Measurements from ENCODE around the gene KCNMA1. TPM values are rescaled to one million over a fixed set of nuclear protein-coding genes. Genes with fewer than 3 reads are reported as not detected.

Gene KCNMA1
- total RNA-seq, 1 donor from 2014 or later: 94.3 TPM

- H3K27me3 ChIP-seq: no peaks in the 10 kb centered on the region
- no peaks in the 10 kb centered on the region for H3K9me3 ChIP-seq
- no peak overlapping the region for H3K4me3 ChIP-seq
- no peak overlapping the region for H3K27ac ChIP-seq
- intact Hi-C loops (cut with DNase I): no loop called here
- DNase-seq (ENCODE audit: extremely low spot score in 2 of 2): no peak
- TF ChIP-seq POLR2AphosphoS5 (IDR thresholded peaks at IDR 0.05; ENCODE audit: insufficient read depth in 1 of 2, low read depth in 1 of 2): peak in 1 of 2 donors; percentile 57
- no peak for TF ChIP-seq CTCF (IDR thresholded peaks at IDR 0.05)
- no peak for TF ChIP-seq POLR2A (IDR thresholded peaks at IDR 0.05)
- H3K4me1 ChIP-seq: no peaks in the 10 kb centered on the region
- no peaks in the 10 kb centered on the region for H3K36me3 ChIP-seq
Observed at GRCh38 chr10:77195101-77195500, 442.5 kb downstream of the KCNMA1 start.

GRCh38 chr10:77193001-77193400, 444.6 kb downstream of the KCNMA1 start:
- Histone ChIP-seq H3K4me1 (no peaks in the 10 kb centered on the region), H3K9me3 (no peaks in the 10 kb centered on the region), H3K27me3 (no peaks in the 10 kb centered on the region), H3K4me3 (no peak overlapping the region), H3K27ac (no peak overlapping the region), H3K36me3 (no peaks in the 10 kb centered on the region)
- TF ChIP-seq POLR2A (IDR thresholded peaks at IDR 0.05) (no peak), POLR2AphosphoS5 (IDR thresholded peaks at IDR 0.05; ENCODE audit: insufficient read depth in 1 of 2, low read depth in 1 of 2) (no peak), CTCF (IDR thresholded peaks at IDR 0.05) (no peak)
- intact Hi-C loops (cut with DNase I): no loop called here
- no peak for DNase-seq (ENCODE audit: extremely low spot score in 2 of 2)

- Histone ChIP-seq H3K36me3 (no peaks in the 10 kb centered on the region), H3K4me1 (no peaks in the 10 kb centered on the region), H3K9me3 (no peaks in the 10 kb centered on the region), H3K4me3 (no peak overlapping the region), H3K27ac (no peak overlapping the region), H3K27me3 (no peaks in the 10 kb centered on the region)
- TF ChIP-seq POLR2AphosphoS5 (IDR thresholded peaks at IDR 0.05; ENCODE audit: insufficient read depth in 1 of 2, low read depth in 1 of 2) (no peak), POLR2A (IDR thresholded peaks at IDR 0.05) (no peak)
- intact Hi-C loops (cut with DNase I): no loop called here
- no peak for DNase-seq (ENCODE audit: extremely low spot score in 2 of 2)
Observed at GRCh38 chr10:77192402-77192801, 445.2 kb downstream of the KCNMA1 start.

GRCh38 chr10:77191324-77192049, 446.1 kb downstream of the KCNMA1 start:
- intact Hi-C loops (cut with DNase I): no loop called here

GRCh38 chr10:77190291-77190690, 447.3 kb downstream of the KCNMA1 start:
- H3K27me3 ChIP-seq: no peaks in the 10 kb centered on the region
- no peak overlapping the region for H3K27ac ChIP-seq
- no peaks in the 10 kb centered on the region for H3K36me3 ChIP-seq
- intact Hi-C loops (cut with DNase I): no loop called here
- H3K4me1 ChIP-seq: no peaks in the 10 kb centered on the region
- no peak for DNase-seq (ENCODE audit: extremely low spot score in 2 of 2)
- TF ChIP-seq POLR2A (IDR thresholded peaks at IDR 0.05): no peak
- TF ChIP-seq POLR2AphosphoS5 (IDR thresholded peaks at IDR 0.05; ENCODE audit: insufficient read depth in 1 of 2, low read depth in 1 of 2): no peak
- no peak for TF ChIP-seq CTCF (IDR thresholded peaks at IDR 0.05)
- H3K9me3 ChIP-seq: no peaks in the 10 kb centered on the region
- H3K4me3 ChIP-seq: no peak overlapping the region

More at GRCh38 chr10:77191324-77192049, 446.1 kb downstream of the KCNMA1 start:
- Histone ChIP-seq H3K36me3 (no peaks in the 10 kb centered on the region), H3K27me3 (no peaks in the 10 kb centered on the region), H3K4me1 (no peaks in the 10 kb centered on the region), H3K9me3 (no peaks in the 10 kb centered on the region), H3K4me3 (no peak overlapping the region), H3K27ac (no peak overlapping the region)
- no peak for DNase-seq (ENCODE audit: extremely low spot score in 2 of 2)
- no peak for TF ChIP-seq CTCF (IDR thresholded peaks at IDR 0.05)
- TF ChIP-seq POLR2A (IDR thresholded peaks at IDR 0.05): no peak
- TF ChIP-seq POLR2AphosphoS5 (IDR thresholded peaks at IDR 0.05; ENCODE audit: insufficient read depth in 1 of 2, low read depth in 1 of 2): no peak

All from vagina (tissue), 2 donors.